ENCODE data around the gene FASN.

GRCh38 chr17:82108496-82108945, 10.5 kb upstream of the FASN start:
- TF ChIP-seq CTCF (conservative IDR thresholded peaks at IDR 0.05) (no peak), ZFX (IDR thresholded peaks at IDR 0.05) (no peak)
